ENCODE measurements around the gene KDM4C. TPM values are rescaled to one million over a fixed set of nuclear protein-coding genes. Genes with fewer than 3 reads are reported as not detected.

Gene KDM4C
- total RNA-seq, 1 experiment from 2014 or later: 4.8 TPM

GRCh38 chr9:6905850-6906375 is 148.1 kb downstream of the KDM4C start:
- DNase-seq (ENCODE audit: low spot score): no peak
- no peaks in the 10 kb centered on the region for H3K36me3 ChIP-seq (ENCODE audit: insufficient read depth, low read length, poor library complexity, severe bottlenecking)
- no peak overlapping the region for H3K27ac ChIP-seq (ENCODE audit: low read depth, low read length, poor library complexity, severe bottlenecking)
- ChIA-PET CTCF (no interaction called here), POLR2A (ENCODE audit: low non-redundant PET) (no interaction called here)
- H3K27me3 ChIP-seq (replicated peaks; ENCODE audit: insufficient read depth, low read depth, low read length, poor library complexity): no peaks in the 10 kb centered on the region
- no peaks in the 10 kb centered on the region for H3K9me3 ChIP-seq (ENCODE audit: low read depth, low read length, poor library complexity, severe bottlenecking)
- intact Hi-C loops (cut with micrococcal nuclease; ENCODE audit: unreplicated experiment): no loop called here
- BruUV-seq (replicated peaks): no TSS peak
- TF ChIP-seq CTCF (conservative IDR thresholded peaks at IDR 0.05; ENCODE audit: low read depth, low read length) (no peak), EZH2 (IDR thresholded peaks at IDR 0.05; ENCODE audit: borderline replicate concordance, low read depth, low read length, poor library complexity, severe bottlenecking) (no peak)
- H3K4me1 ChIP-seq (ENCODE audit: insufficient read depth, low read length, poor library complexity, severe bottlenecking): no peaks in the 10 kb centered on the region
- no peak overlapping the region for H3K4me3 ChIP-seq (ENCODE audit: low read depth, low read length, poor library complexity, severe bottlenecking)

GRCh38 chr9:6907772-6908381 is 150.1 kb downstream of the KDM4C start:
- no peaks in the 10 kb centered on the region for H3K36me3 ChIP-seq (ENCODE audit: insufficient read depth, low read length, poor library complexity, severe bottlenecking)
- no peaks in the 10 kb centered on the region for H3K27me3 ChIP-seq (replicated peaks; ENCODE audit: insufficient read depth, low read depth, low read length, poor library complexity)
- TF ChIP-seq CTCF (conservative IDR thresholded peaks at IDR 0.05; ENCODE audit: low read depth, low read length) (peak; percentile 79), EZH2 (IDR thresholded peaks at IDR 0.05; ENCODE audit: borderline replicate concordance, low read depth, low read length, poor library complexity, severe bottlenecking) (no peak)
- no TSS peak for BruUV-seq (replicated peaks)
- no peaks in the 10 kb centered on the region for H3K4me1 ChIP-seq (ENCODE audit: insufficient read depth, low read length, poor library complexity, severe bottlenecking)
- no peaks in the 10 kb centered on the region for H3K9me3 ChIP-seq (ENCODE audit: low read depth, low read length, poor library complexity, severe bottlenecking)
- intact Hi-C loops (cut with micrococcal nuclease; ENCODE audit: unreplicated experiment): loop anchor here (2.0 kb wide), 1 partner anchor 629 kb away; no protein-coding TSS in a partner anchor
- H3K27ac ChIP-seq (ENCODE audit: low read depth, low read length, poor library complexity, severe bottlenecking): no peak overlapping the region
- no peak overlapping the region for H3K4me3 ChIP-seq (ENCODE audit: low read depth, low read length, poor library complexity, severe bottlenecking)
- POLR2A ChIA-PET (ENCODE audit: low non-redundant PET): no interaction called here
- peak; percentile 45 for DNase-seq (ENCODE audit: low spot score)
- CTCF ChIA-PET: no interaction called here

- ChIA-PET CTCF (no interaction called here), POLR2A (ENCODE audit: low non-redundant PET) (no interaction called here)
- BruUV-seq (replicated peaks): no TSS peak
- Histone ChIP-seq H3K27ac (ENCODE audit: low read depth, low read length, poor library complexity, severe bottlenecking) (no peak overlapping the region), H3K36me3 (ENCODE audit: insufficient read depth, low read length, poor library complexity, severe bottlenecking) (no peaks in the 10 kb centered on the region), H3K4me3 (ENCODE audit: low read depth, low read length, poor library complexity, severe bottlenecking) (no peak overlapping the region), H3K27me3 (replicated peaks; ENCODE audit: insufficient read depth, low read depth, low read length, poor library complexity) (no peaks in the 10 kb centered on the region), H3K9me3 (ENCODE audit: low read depth, low read length, poor library complexity, severe bottlenecking) (no peaks in the 10 kb centered on the region), H3K4me1 (ENCODE audit: insufficient read depth, low read length, poor library complexity, severe bottlenecking) (no peaks in the 10 kb centered on the region)
- DNase-seq (ENCODE audit: low spot score): no peak
- TF ChIP-seq EZH2 (IDR thresholded peaks at IDR 0.05; ENCODE audit: borderline replicate concordance, low read depth, low read length, poor library complexity, severe bottlenecking) (no peak), CTCF (conservative IDR thresholded peaks at IDR 0.05; ENCODE audit: low read depth, low read length) (no peak)
- intact Hi-C loops (cut with micrococcal nuclease; ENCODE audit: unreplicated experiment): loop anchor here (2.0 kb wide), 1 partner anchor 628 kb away; no protein-coding TSS in a partner anchor
These were observed 151.4 kb downstream of the KDM4C start for GRCh38 chr9:6909181-6909580.
